ENCODE results near the gene PLAAT2. TPM values are rescaled to one million over a fixed set of nuclear protein-coding genes. Genes with fewer than 3 reads are reported as not detected.

The PLAAT2 gene
- total RNA-seq, 2 experiments from 2014 or later, result 0.34 to 0.49 TPM

DNA sequence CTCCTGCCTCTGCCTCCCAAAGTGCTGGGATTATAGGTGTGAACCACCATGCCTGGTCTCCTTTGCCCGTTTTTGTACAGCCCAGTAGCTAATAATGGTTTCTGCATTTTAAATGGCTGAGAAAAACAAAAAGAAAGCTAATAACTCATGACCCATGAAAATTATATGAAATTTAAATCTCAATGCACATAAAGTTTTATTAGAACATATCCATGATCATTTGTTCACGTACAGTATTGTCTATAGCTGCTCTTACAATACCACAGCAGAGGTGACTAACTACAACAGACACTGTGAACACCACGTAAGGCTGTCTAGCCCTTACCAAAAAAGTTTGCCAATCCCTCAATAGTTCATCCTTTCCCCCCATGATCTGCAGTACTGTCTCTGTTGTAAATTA lies 6.4 kb upstream of the PLAAT2 start:
- H3K9me3 Mint-ChIP-seq, result no peaks in the 10 kb centered on the region
- TF ChIP-seq CTCF (IDR thresholded peaks at IDR 0.05), result no peak
- H3K27ac Mint-ChIP-seq, result no peak overlapping the region
- Histone ChIP-seq H3K27ac (ENCODE audit: low read depth in 1 of 2, low read length in 2 of 2) (no peak overlapping the region), H3K9me3 (ENCODE audit: control insufficient read depth in 1 of 2, insufficient read depth in 1 of 2, low read length in 2 of 2) (no peaks in the 10 kb centered on the region), H3K4me3 (ENCODE audit: low read length) (no peak overlapping the region), H3K4me1 (ENCODE audit: insufficient read depth, low read length) (peaks cover 38% of the 10 kb centered on the region), H3K36me3 (ENCODE audit: insufficient read depth, low read length) (no peaks in the 10 kb centered on the region), H3K27me3 (ENCODE audit: control insufficient read depth in 1 of 2, insufficient read depth in 2 of 2, low read length in 2 of 2) (no peaks in the 10 kb centered on the region)
- intact Hi-C loops (cut with DNase I, micrococcal nuclease), result loop anchor here in 1 of 2 experiments (5.0 kb wide), 2 partner anchors 43 to 77 kb away; partner anchors contain the start of genes PLAAT3 and PLAAT5
- H3K4me3 Mint-ChIP-seq, result no peak overlapping the region
- H3K4me1 Mint-ChIP-seq (ENCODE audit: low read depth), result peaks cover 47% of the 10 kb centered on the region
- ATAC-seq (ENCODE audit: poor library complexity) (no peak), DNase-seq (no peak)
- no peaks in the 10 kb centered on the region for H3K36me3 Mint-ChIP-seq (ENCODE audit: low read depth)
- ChIA-PET CTCF (no interaction called here), POLR2A (no interaction called here)
- no peaks in the 10 kb centered on the region for H3K27me3 Mint-ChIP-seq

- H3K36me3 Mint-ChIP-seq (ENCODE audit: low read depth), result no peaks in the 10 kb centered on the region
- Histone ChIP-seq H3K4me1 (ENCODE audit: insufficient read depth, low read length) (peaks cover 37% of the 10 kb centered on the region), H3K9me3 (ENCODE audit: control insufficient read depth in 1 of 2, insufficient read depth in 1 of 2, low read length in 2 of 2) (no peaks in the 10 kb centered on the region), H3K36me3 (ENCODE audit: insufficient read depth, low read length) (no peaks in the 10 kb centered on the region), H3K27ac (ENCODE audit: low read depth in 1 of 2, low read length in 2 of 2) (peak overlapping the region; percentile 67 to 82), H3K4me3 (ENCODE audit: low read length) (no peak overlapping the region), H3K27me3 (ENCODE audit: control insufficient read depth in 1 of 2, insufficient read depth in 2 of 2, low read length in 2 of 2) (no peaks in the 10 kb centered on the region)
- ChIA-PET POLR2A (interaction anchor here (0.6 to 3.0 kb wide), 9 partner anchors 10 to 686 kb away, joined by 3 to 19 read pairs (median 4); partner anchors contain the start of genes PLAAT4 and SLC3A2), CTCF (interaction anchor here (0.8 to 2.0 kb wide), 4 partner anchors 10 to 69 kb away, joined by 3 to 9 read pairs (median 4); partner anchors contain the start of gene PLAAT4)
- no peaks in the 10 kb centered on the region for H3K9me3 Mint-ChIP-seq
- TF ChIP-seq CTCF (IDR thresholded peaks at IDR 0.05), result no peak
- intact Hi-C loops (cut with DNase I, micrococcal nuclease), result loop anchor here in 1 of 2 experiments (1.0 to 5.0 kb wide), 5 partner anchors 13 to 75 kb away; partner anchors contain the start of genes PLAAT3, PLAAT4 and PLAAT5
- no peaks in the 10 kb centered on the region for H3K27me3 Mint-ChIP-seq
- ATAC-seq (ENCODE audit: poor library complexity) (peak; percentile 84), DNase-seq (peak in 12 of 14 experiments; percentile 29 to 95 (median 49))
- H3K4me1 Mint-ChIP-seq (ENCODE audit: low read depth), result peaks cover 46% of the 10 kb centered on the region
- peak overlapping the region; percentile 22 for H3K4me3 Mint-ChIP-seq
- peak overlapping the region; percentile 91 for H3K27ac Mint-ChIP-seq
Measured at GRCh38 chr11:63567044-63567840, 4.1 kb upstream of the PLAAT2 start.

- no peaks in the 10 kb centered on the region for H3K9me3 ChIP-seq (ENCODE audit: control insufficient read depth in 1 of 2, insufficient read depth in 1 of 2, low read length in 2 of 2)
- Mint-ChIP-seq H3K4me3 (peak overlapping the region; percentile 18), H3K36me3 (ENCODE audit: low read depth) (no peaks in the 10 kb centered on the region), H3K4me1 (ENCODE audit: low read depth) (peaks cover 61% of the 10 kb centered on the region), H3K27me3 (no peaks in the 10 kb centered on the region), H3K27ac (peak overlapping the region; percentile 43), H3K9me3 (no peaks in the 10 kb centered on the region)
- TF ChIP-seq CTCF (IDR thresholded peaks at IDR 0.05), result no peak
- peaks cover 54% of the 10 kb centered on the region for H3K4me1 ChIP-seq (ENCODE audit: insufficient read depth, low read length)
- H3K27ac ChIP-seq (ENCODE audit: low read depth in 1 of 2, low read length in 2 of 2), result no peak overlapping the region
- POLR2A ChIA-PET, result interaction anchor here (1.8 kb wide), 1 partner anchor 11 kb away, joined by 5 read pairs; no protein-coding TSS in a partner anchor
- DNase-seq (no peak), ATAC-seq (ENCODE audit: poor library complexity) (no peak)
- intact Hi-C loops (cut with DNase I, micrococcal nuclease), result loop anchor here in 1 of 2 experiments (5.0 kb wide), 2 partner anchors 47 to 73 kb away; partner anchors contain the start of genes PLAAT3 and PLAAT5
- H3K36me3 ChIP-seq (ENCODE audit: insufficient read depth, low read length), result no peaks in the 10 kb centered on the region
- CTCF ChIA-PET, result no interaction called here
- H3K27me3 ChIP-seq (ENCODE audit: control insufficient read depth in 1 of 2, insufficient read depth in 2 of 2, low read length in 2 of 2), result no peaks in the 10 kb centered on the region
- H3K4me3 ChIP-seq (ENCODE audit: low read length), result no peak overlapping the region
Measured at GRCh38 chr11:63564784-63565350, 1.7 kb upstream of the PLAAT2 start.

Data from CD4-positive, alpha-beta T cell (primary cell).